Mesenchymal stem cell (in vitro differentiated cells and primary cell): Measurements from ENCODE around the gene HPS4.
A peak's percentile ranks its signal among the peaks of the same experiment; 100 is the strongest.

Experiments
- DNase-seq: peaks from one replicate; pipeline ENCODE4 v3.0.0-alpha.2; 2013
- H2AFZ ChIP-seq: one replicate; pipeline ENCODE4 v1.6.1; 2013; ENCODE audit warnings: low read depth, mild to moderate bottlenecking, control low read depth, inconsistent platforms, low read length, moderate library complexity
- H2AK5ac ChIP-seq: 2 replicates; pipeline ENCODE4 v1.6.1; 2013; ENCODE audit warnings: low read length, moderate library complexity, mild to moderate bottlenecking, inconsistent platforms; ENCODE audit not compliant: severe bottlenecking
- H2BK120ac ChIP-seq: one replicate; pipeline ENCODE4 v1.6.1; 2013; ENCODE audit warnings: low read depth, mild to moderate bottlenecking, inconsistent platforms, low read length, moderate library complexity
- H2BK12ac ChIP-seq, 2 experiments: one replicate each; pipeline ENCODE4 v1.6.1; 2013; ENCODE audit warnings: inconsistent platforms in 2 of 2, low read length in 2 of 2, mild to moderate bottlenecking in 2 of 2, moderate library complexity in 2 of 2, control low read depth in 1 of 2
- H2BK15ac ChIP-seq: one replicate; pipeline ENCODE4 v1.6.1; 2013; ENCODE audit warnings: mild to moderate bottlenecking, low read depth, inconsistent platforms; ENCODE audit not compliant: poor library complexity, severe bottlenecking
- H2BK5ac ChIP-seq: 2 replicates; pipeline ENCODE4 v1.6.1; 2013; ENCODE audit warnings: low read depth, mild to moderate bottlenecking, low read length, control low read depth, inconsistent platforms; ENCODE audit not compliant: poor library complexity, severe bottlenecking
- H3K14ac ChIP-seq, 2 experiments: one replicate each; pipeline ENCODE4 v1.6.1; 2013; ENCODE audit warnings: inconsistent platforms in 2 of 2, low read length in 2 of 2, control low read depth in 1 of 2, mild to moderate bottlenecking in 1 of 2, moderate library complexity in 1 of 2
- H3K18ac ChIP-seq, 2 experiments: one replicate each; pipeline ENCODE4 v1.6.1; 2013; ENCODE audit warnings: inconsistent platforms in 2 of 2, low read length in 2 of 2, control low read depth in 1 of 2, low read depth in 1 of 2, mild to moderate bottlenecking in 1 of 2
- H3K23ac ChIP-seq, 2 experiments: one replicate each; pipeline ENCODE4 v1.6.1; 2013; ENCODE audit warnings: inconsistent platforms in 2 of 2, low read length in 2 of 2, mild to moderate bottlenecking in 2 of 2, moderate library complexity in 2 of 2, control low read depth in 1 of 2
- H3K27ac ChIP-seq: 2 replicates; pipeline ENCODE4 v1.5.1; 2013; ENCODE audit warnings: mild to moderate bottlenecking, moderate library complexity, low read length, control low read depth, inconsistent platforms; ENCODE audit not compliant: poor library complexity, severe bottlenecking
- H3K27me3 ChIP-seq, 2 experiments: 2 replicates each; pipeline versions ENCODE4 v1.6.1 to v1.7.0; 2013; ENCODE audit warnings: low read length in 2 of 2, mild to moderate bottlenecking in 2 of 2, moderate library complexity in 2 of 2, control low read depth in 1 of 2, inconsistent platforms in 1 of 2; ENCODE audit not compliant: control insufficient read depth in 1 of 2, insufficient read depth in 1 of 2
- H3K36me3 ChIP-seq, 2 experiments: 2 replicates each; pipeline versions ENCODE4 v1.6.1 to v1.7.0; 2013; ENCODE audit warnings: low read length in 2 of 2, control low read depth in 1 of 2, inconsistent platforms in 1 of 2, low read depth in 1 of 2, mild to moderate bottlenecking in 1 of 2; ENCODE audit not compliant: insufficient read depth in 2 of 2, control insufficient read depth in 1 of 2
- H3K4ac ChIP-seq, 2 experiments: one replicate each; pipeline ENCODE4 v1.6.1; 2013; ENCODE audit warnings: inconsistent platforms in 2 of 2, low read length in 2 of 2, mild to moderate bottlenecking in 2 of 2, moderate library complexity in 2 of 2, control low read depth in 1 of 2, low read depth in 1 of 2
- H3K4me1 ChIP-seq: 2 replicates; pipeline ENCODE4 v1.6.1; 2013; ENCODE audit warnings: low read depth, low read length, control low read depth; ENCODE audit not compliant: control insufficient read depth, insufficient read depth
- H3K4me2 ChIP-seq: 2 replicates; pipeline ENCODE4 v1.6.1; 2013; ENCODE audit warnings: low read length, mild to moderate bottlenecking, inconsistent platforms; ENCODE audit not compliant: poor library complexity, severe bottlenecking
- H3K4me3 ChIP-seq, 2 experiments: 2 replicates each; pipeline versions ENCODE4 v1.5.1 to v1.7.0; 2013; ENCODE audit warnings: low read length in 2 of 2, mild to moderate bottlenecking in 2 of 2, control low read depth in 1 of 2, low read depth in 1 of 2; ENCODE audit not compliant: insufficient read depth in 1 of 2
- H3K79me1 ChIP-seq: replicated peaks from 2 replicates; pipeline ENCODE4 v1.6.1; 2013; ENCODE audit warnings: mild to moderate bottlenecking, control low read depth, low read length, inconsistent platforms; ENCODE audit not compliant: poor library complexity, severe bottlenecking
- H3K9ac ChIP-seq: 2 replicates; pipeline ENCODE4 v1.7.0; 2013; ENCODE audit warnings: mild to moderate bottlenecking, low read length, moderate library complexity
- H3K9me3 ChIP-seq: 2 replicates; pipeline ENCODE4 v1.7.0; 2013; ENCODE audit warnings: mild to moderate bottlenecking, low read length; ENCODE audit not compliant: control insufficient read depth
- H4K8ac ChIP-seq: one replicate; pipeline ENCODE4 v1.6.1; 2013; ENCODE audit warnings: inconsistent platforms, mild to moderate bottlenecking, low read length, moderate library complexity
- H4K91ac ChIP-seq: one replicate; pipeline ENCODE4 v1.6.1; 2013; ENCODE audit warnings: mild to moderate bottlenecking, low read length, inconsistent platforms
- WGBS: methylation state at CpG from one replicate; pipeline ENCODE4 v1.1.7; 2013; ENCODE audit warnings: mixed read lengths; 5-methylcytosine and 5-hydroxymethylcytosine counted together

The HPS4 gene

GRCh38 chr22:26515931-26516330, 32.3 kb upstream of the HPS4 start:
- no peak overlapping the region for H2BK15ac ChIP-seq
- peaks cover 17% of the 10 kb centered on the region for H3K79me1 ChIP-seq
- H2AK5ac ChIP-seq = no peak overlapping the region
- peaks cover 3% of the 10 kb centered on the region for H3K4me1 ChIP-seq
- no peak overlapping the region for H3K23ac ChIP-seq
- no peak overlapping the region for H4K8ac ChIP-seq
- no peaks in the 10 kb centered on the region for H3K27me3 ChIP-seq
- 100% methylated on average over 2 of the region's 3 CpGs for WGBS
- H3K4ac ChIP-seq = no peak overlapping the region
- H3K9ac ChIP-seq = no peak overlapping the region
- no peak overlapping the region for H3K4me3 ChIP-seq
- no peak overlapping the region for H2AFZ ChIP-seq
- H2BK12ac ChIP-seq = no peak overlapping the region
- H3K18ac ChIP-seq = no peak overlapping the region
- no peaks in the 10 kb centered on the region for H3K9me3 ChIP-seq
- H3K27ac ChIP-seq = no peak overlapping the region
- H2BK120ac ChIP-seq = no peak overlapping the region
- H4K91ac ChIP-seq = no peak overlapping the region
- H3K14ac ChIP-seq = no peak overlapping the region
- H3K4me2 ChIP-seq = no peak overlapping the region
- no peak overlapping the region for H2BK5ac ChIP-seq
- no peaks in the 10 kb centered on the region for H3K36me3 ChIP-seq
- no peak for DNase-seq

- H2AK5ac ChIP-seq = no peak overlapping the region
- no peak overlapping the region for H3K4me2 ChIP-seq
- no peak overlapping the region for H2BK120ac ChIP-seq
- no peak overlapping the region for H2BK5ac ChIP-seq
- no peak overlapping the region for H3K4ac ChIP-seq
- peaks cover 3% of the 10 kb centered on the region for H3K4me1 ChIP-seq
- H3K9ac ChIP-seq = no peak overlapping the region
- 95% methylated on average over 11 of the region's 12 CpGs for WGBS
- H2AFZ ChIP-seq = no peak overlapping the region
- H3K23ac ChIP-seq = no peak overlapping the region
- no peak overlapping the region for H4K91ac ChIP-seq
- H3K9me3 ChIP-seq = no peaks in the 10 kb centered on the region
- no peak overlapping the region for H3K18ac ChIP-seq
- peaks cover 22% of the 10 kb centered on the region for H3K79me1 ChIP-seq
- no peak for DNase-seq
- no peak overlapping the region for H2BK15ac ChIP-seq
- no peak overlapping the region for H4K8ac ChIP-seq
- no peak overlapping the region for H3K27ac ChIP-seq
- H3K27me3 ChIP-seq = no peaks in the 10 kb centered on the region
- no peak overlapping the region for H2BK12ac ChIP-seq
- no peak overlapping the region for H3K14ac ChIP-seq
- H3K36me3 ChIP-seq = peaks cover 6 to 12% of the 10 kb centered on the region in 2 experiments
- no peak overlapping the region for H3K4me3 ChIP-seq
Measured at GRCh38 chr22:26514419-26515161, 31.0 kb upstream of the HPS4 start.

DNA sequence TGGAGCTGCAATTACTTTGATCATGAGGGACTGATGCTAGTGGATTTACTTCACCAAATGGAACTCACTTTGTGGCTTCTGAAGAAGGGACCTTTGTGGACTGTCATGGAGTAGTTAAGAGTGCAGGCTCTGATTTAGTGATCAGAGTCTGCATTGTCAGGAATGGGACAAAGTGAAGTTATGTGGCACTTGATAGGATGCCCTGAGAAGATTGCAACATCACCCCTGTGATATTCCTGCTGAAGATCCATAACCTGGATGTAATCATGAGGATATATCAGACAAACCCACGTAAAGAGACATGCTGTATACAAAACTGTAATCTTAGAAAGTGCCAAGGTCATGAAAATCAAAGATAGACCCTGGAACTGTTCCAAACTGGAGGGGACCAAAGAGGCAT, 30.3 kb upstream of the HPS4 start:
- Histone ChIP-seq H3K4ac (no peak overlapping the region), H2AK5ac (no peak overlapping the region), H3K36me3 (peaks cover 12 to 20% of the 10 kb centered on the region in 2 experiments), H2BK12ac (no peak overlapping the region), H3K4me3 (peak overlapping the region in 1 of 2 experiments; percentile 88), H3K9ac (peak overlapping the region; percentile 92), H3K9me3 (no peaks in the 10 kb centered on the region), H3K27me3 (no peaks in the 10 kb centered on the region), H3K27ac (no peak overlapping the region), H2BK120ac (no peak overlapping the region), H3K4me2 (no peak overlapping the region), H3K4me1 (peaks cover 3% of the 10 kb centered on the region), H3K14ac (no peak overlapping the region), H2BK15ac (no peak overlapping the region), H3K79me1 (peaks cover 26% of the 10 kb centered on the region), H3K23ac (no peak overlapping the region), H2BK5ac (no peak overlapping the region), H3K18ac (no peak overlapping the region), H4K8ac (no peak overlapping the region), H4K91ac (no peak overlapping the region), H2AFZ (no peak overlapping the region)
- 100% methylated on average over 1 of the region's 1 CpG for WGBS
- DNase-seq = no peak

GRCh38 chr22:26512149-26512793, 28.7 kb upstream of the HPS4 start, which contains the start of gene TFIP11:
Gene TFIP11 (minus strand): TSS chr22:26512473. CDS start chr22:26510272, 2,201 bp downstream.
- Histone ChIP-seq H3K79me1 (peaks cover 32% of the 10 kb centered on the region), H4K8ac (peak within 1 kb of the TSS; percentile 99), H2BK5ac (peak within 1 kb of the TSS; percentile 48), H3K18ac (peak within 1 kb of the TSS; percentile 86 to 88), H3K4me2 (peak within 1 kb of the TSS; percentile 64), H4K91ac (peak within 1 kb of the TSS; percentile 90), H3K9me3 (no peaks in the 10 kb centered on the region), H2AFZ (peak within 1 kb of the TSS; percentile 68), H3K4me3 (peak within 1 kb of the TSS; percentile 88 to 94), H2AK5ac (no peak within 1 kb of the TSS), H3K36me3 (peaks cover 20 to 34% of the 10 kb centered on the region in 2 experiments), H3K14ac (peak within 1 kb of the TSS in 1 of 2 experiments; percentile 76), H3K23ac (no peak within 1 kb of the TSS), H3K27ac (peak within 1 kb of the TSS; percentile 30), H2BK120ac (no peak within 1 kb of the TSS), H3K27me3 (no peaks in the 10 kb centered on the region), H3K4me1 (peaks cover 3% of the 10 kb centered on the region), H3K4ac (peak within 1 kb of the TSS; percentile 12 to 72), H2BK12ac (no peak within 1 kb of the TSS), H3K9ac (peak within 1 kb of the TSS; percentile 92), H2BK15ac (peak within 1 kb of the TSS; percentile 84)
- WGBS = under 1% methylated on average over 40 of the region's 40 CpGs
- peak; percentile 94 for DNase-seq
